Measurements from ENCODE around the gene DENND1A.
"Not testable (repeated sequence)": the region's sequence is repeated elsewhere in the genome, so short reads cannot be mapped to it uniquely, and the experiment has no call there.

DENND1A gene

DNA sequence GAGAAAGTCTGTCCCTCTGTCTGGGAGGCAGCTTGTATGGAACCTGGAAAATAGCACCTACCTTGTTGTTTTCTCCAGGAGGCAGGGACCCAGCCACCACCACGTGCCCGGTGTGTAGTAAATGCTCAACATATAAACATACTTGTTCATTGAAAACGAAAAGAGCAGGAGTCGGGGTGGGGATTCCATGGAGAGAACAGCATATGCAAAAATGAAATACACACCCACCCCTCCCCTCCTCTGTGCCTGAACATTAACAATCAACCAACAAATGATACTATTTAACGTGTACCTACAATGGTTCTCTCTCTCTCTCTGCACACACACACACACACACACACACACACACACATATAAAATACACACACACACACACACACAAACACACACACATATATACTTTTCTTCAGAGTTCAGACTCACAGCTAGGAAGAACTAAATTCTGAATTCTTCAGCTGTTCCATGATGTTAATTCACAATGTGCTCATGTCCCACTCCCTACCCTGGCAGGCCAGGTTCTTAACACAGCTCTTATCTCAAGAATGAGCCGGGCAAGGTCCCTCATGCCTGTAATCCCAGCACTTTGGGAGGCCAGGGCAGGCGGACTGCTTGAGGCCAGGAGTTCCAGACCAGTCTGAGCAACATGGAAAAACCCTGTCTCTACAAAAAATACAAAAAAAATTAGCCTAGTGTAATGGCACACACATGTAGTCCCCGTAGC lies 16.3 kb upstream of the DENND1A start:
- DNase-seq = no peak

DNA sequence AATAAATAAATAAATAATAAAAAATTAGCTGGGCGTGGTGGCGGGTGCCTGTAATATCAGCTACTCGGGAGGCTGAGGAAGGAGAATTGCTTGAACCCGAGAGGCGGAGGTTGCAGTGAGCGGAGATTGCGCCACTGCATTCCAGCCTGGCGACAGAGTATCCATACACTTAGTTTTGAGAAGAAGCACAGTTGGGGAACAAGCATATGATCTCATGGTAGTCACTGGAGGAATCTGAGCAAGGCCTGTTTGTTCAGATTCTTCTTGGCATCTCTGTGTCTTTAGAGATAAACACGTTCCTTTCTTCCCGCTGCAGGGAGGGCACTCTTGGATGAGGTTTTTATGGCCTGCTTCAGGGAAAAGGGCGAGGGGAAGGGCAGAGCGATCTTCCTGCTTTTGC lies 15.6 kb upstream of the DENND1A start:
- no peak for DNase-seq

DNA sequence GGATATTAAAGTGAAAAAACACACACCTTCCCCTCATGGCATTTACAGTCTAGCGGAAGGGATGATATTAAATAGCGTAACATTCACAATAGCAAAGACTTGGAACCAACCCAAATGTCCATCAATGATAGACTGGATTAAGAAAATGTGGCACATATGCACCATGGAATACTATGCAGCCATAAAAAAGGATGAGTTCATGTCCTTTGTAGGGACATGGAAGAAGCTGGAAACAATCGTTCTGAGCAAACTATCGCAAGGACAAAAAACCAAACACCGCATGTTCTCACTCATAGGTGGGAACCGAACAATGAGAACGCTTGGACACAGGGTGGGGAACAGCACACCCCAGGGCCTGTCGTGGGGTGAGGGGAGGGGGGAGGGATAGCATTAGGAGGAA lies 14.5 kb upstream of the DENND1A start:
- not testable (repeated sequence) for DNase-seq

DNA sequence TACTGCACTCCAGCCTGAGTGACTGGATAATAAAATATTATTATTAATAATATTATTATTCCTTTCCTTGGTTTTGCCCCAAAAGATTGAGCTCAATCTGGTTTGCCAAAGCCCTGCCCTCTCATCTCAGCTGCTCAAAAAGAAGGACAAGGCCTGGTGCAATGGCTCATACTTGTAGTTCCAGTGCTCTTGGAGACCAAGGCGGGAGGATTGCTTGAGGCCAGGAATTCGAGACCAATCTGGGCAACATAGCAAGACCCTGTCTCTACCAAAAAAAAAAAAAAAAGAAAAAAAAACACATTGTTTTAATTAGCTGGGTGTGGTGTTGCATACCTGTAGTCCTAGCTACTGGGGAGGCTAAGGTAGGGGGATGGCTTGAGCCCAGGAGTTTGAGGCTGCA lies 13.7 kb upstream of the DENND1A start:
- DNase-seq = no peak

DNA sequence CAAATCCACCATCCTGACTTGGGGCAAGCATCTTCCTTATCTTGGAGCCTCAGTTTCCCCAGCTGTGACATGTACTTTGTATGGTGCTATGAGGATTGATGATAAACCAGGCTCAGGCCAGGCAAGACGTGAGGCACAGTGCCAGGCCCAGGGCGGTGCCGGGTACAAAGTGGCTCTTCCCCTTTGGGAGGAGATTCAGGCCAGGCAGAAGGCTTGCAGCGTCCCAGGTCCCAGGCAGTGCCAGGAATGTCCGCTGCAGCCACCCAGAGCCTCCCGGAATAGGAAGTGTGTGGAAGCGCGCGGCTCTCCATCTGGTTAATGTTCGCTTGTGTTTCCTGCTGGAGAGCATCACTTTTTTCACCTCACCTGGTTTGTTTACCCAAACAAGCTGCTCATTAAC lies 12.6 kb upstream of the DENND1A start:
- DNase-seq = no peak

DNA sequence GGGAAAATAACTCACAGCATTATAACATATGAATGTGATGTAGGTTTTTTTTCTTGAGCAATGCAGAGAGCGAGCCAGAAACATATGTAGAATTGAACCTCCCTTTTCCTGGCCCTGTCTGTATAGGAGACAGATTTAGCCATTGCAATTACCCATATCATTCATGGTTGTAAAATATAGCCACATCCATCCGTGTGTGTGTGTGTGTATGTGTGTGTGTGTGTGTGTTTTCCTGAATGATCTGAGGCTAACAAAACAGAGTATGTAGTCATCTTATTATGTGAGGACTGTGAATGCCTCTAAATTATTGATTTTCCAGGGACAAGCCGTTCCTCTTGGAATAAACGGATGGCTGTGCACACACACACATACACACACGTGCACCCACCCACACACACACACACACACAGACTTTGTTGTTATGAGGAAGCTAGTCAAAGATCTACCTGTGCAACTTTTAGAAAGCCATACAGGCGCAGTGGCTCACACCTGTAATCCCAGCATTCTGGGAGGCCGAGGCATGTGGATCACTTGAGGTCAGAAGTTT lies 11.7 kb upstream of the DENND1A start:
- no peak for DNase-seq

DNA sequence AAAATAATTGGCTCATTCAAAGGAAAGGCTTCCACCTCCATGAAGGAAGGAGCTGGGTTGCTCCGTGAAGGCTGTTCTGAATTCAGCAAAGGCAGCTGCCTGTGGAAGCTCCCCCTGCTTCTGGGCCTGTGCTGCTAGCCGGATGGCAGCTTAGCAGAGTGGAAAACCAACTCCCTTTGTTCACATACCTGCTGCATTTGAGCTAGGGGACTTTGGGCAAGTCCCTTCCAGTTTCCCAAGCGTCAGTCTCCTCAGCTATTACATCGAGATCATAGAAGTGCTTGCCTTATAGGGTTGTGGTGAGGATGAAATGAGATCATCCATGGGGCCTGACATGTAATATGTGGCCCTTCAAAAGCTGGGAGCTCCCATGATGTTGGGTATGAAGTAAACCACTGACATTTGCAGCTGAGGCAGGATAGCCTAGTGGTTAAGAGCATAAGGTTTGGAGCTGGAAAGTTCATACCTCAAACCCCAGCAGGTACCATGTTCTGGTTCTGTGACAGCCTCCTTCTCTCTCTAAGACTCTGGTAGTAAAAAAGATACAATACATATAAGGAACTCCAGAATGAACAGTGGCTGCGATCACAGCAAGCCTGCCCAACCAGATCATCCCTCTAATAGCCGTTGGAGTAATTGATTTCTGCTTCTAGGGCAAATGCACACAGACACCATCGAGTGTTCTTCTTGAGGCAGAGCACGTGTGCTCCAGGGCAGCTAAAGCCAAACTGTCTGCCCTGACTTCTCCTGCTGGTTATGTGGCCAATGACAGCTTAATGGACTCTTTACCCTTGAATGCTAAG lies 11.0 kb upstream of the DENND1A start:
- no peak for DNase-seq

DNA sequence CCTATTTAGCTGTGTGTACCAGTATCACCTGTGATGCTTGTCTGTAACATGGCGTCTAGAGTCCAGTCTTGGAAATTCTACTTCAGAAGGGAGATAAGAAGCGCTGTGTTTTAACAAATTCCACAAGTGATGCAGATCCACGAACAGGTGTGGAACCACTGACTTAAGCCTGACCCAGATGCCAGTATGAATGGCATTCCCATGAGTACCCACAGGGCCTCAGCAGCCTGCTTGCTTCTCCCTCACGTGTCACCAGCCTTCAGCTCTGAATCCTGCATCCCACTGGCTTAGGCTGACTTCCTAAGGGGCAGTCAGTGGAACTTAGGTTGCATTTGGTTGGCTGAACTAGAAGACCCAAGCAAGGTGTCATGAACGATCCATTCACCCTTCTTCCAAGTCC lies 8.5 kb upstream of the DENND1A start:
- no peak for DNase-seq

DNA sequence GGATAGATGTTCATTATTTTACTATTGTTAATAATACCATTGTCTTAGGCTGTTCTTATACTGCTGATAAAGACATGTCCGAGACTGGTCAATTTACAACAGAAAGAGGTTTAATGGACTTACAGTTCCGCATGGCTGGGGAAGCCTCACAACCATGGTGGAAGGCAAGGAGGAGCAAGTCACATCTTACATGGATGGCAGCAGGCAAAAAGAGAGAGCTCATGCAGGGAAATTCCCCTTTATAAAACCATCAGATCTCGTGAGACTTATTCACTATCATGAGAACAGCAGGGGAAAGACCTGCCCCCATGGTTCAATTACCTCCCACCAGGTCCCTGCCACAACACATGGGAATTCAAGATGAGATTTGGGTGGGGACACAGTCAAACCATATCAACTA lies 6.6 kb upstream of the DENND1A start:
- DNase-seq = not testable (repeated sequence)

DNA sequence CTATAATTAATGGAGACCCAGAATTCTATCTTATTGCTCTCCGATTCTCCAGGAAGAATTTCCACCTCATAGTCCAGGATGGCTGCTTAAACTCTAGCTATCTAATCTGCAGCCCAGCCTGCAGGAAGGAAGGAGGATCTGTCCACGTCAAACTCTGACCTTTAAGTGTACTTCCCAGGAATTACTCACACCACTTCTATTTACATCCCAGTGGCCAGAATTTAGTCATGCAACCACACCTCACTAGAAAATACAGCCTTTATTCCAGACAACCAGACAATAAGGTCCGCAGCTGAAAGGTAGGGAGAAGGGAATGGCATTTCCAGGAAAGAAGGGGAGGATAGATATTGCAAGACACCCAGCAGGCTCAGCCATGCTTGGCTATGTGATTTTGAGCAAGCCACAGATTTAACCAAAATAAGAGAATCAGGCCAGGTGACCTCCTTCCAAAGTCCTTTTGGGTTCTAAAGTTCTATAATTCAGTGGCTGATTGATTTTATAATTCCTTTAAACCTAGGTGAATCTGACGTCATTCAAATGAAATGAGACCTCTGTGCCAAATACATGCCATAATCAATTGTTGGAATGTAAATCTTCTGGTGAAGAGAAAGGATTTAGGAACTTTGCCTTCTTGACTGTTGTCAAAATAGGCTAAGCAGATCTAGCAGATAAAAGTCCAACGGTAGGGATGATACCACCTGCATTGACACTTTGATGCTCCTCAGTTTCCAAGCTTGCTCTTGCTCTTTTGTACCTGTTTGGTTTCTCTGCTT lies 3.7 kb upstream of the DENND1A start:
- no peak for DNase-seq

DNA sequence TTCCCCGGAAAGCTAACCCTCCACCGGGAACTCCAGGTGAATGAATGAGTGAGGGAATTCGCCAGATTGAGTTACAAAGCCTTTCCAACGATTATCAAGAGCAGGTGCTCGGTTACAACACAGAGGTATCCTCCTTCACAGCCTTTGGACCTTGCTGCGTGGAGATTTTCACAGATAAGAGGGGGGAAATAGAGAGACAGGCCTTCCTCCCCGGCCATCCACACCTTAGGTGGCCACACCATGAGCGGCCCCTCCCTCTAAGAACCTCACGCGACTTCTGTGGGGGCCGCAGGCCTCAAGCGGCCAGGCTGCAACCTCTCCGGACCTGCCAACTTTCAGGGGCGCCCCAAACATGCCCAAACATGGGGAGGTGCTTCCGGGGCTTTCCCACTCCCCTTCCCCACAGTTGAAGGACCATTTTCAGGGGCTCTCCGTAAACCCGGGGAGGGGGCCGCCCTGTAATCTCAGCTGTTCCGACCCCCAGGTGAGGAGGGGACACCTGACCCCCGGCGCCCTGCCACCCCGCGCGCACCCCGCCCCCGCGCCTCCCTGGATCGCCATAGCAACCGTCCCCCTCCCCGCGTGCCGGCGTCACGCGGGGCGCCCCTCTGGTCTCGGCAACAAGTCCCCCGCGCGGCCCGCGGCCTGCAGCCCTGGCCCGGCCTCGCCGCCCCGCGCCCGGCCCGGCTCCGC lies 603 bp downstream of the DENND1A start:
- no peak for DNase-seq

DNA sequence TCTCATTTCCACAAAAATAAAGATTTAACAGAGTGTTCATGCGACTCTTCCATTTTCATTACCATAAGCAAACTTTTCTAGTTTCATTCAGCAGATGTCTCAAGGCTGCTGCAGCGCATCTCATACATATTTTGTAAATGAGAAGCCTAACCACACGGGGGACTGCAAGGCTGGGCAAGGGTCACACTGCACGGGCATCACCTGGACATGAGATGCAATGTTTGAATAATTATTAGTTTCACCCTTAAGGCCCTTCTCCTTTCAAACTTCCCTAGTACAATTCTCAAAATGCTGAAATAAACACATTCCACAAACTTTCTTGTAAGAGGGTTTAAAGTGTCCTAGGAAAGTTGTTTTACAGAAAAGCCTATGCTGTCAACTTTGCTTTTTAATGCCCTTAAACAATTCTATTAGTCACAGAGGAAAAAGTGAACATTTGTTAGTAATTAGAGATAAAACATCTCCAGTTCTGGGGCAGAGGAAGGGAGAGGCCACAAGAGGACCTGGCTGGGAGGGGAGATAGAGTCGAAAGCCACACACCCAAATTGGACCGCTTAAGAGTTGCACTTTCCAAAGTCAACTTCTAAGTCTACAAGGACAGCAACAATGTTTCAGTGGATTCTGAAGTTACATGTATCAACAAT lies 1.3 kb downstream of the DENND1A start:
- no peak for DNase-seq

DNA sequence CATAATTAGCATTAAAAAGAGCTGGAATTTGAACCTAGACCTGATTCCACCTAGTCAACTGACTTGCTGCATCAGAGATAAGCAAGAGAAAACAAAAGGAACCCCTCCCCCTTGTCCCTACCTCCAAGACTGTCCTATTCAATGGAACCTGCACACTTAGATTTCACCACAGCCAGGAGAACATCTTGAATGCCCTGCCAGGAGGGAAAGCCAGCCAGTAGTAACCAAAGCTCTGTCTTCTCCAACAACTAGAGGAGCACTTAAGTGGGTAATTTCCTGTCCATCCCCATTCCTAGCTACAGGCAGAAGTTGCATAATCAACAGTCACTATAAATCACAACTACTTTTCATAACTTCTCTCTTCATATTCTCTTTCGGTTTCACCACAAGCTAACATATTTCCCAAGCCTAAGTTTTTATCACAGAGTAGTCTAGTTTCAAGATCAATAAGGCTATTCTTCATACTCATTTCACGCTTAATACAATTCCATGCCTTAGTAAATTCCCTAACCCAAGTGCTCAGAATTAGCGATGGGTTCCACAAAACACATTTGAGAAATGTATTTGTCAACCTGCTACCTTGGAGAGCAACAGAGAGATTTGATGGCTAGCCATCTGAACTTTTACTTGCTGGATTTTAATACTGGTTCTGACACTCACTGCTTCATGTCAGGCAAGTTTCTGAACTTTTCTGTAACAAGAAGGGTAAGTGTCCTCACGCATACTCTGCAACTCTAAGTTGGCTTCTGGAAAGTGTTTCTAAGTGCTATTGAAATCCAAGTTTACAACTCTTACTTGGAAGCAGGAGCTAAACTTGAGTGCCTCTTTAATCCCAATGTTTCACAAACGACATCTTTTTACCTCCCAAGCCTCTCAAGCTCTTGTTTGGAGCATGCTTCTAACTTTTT lies 2.0 kb downstream of the DENND1A start:
- peak; percentile 61 to 68 for DNase-seq

DNA sequence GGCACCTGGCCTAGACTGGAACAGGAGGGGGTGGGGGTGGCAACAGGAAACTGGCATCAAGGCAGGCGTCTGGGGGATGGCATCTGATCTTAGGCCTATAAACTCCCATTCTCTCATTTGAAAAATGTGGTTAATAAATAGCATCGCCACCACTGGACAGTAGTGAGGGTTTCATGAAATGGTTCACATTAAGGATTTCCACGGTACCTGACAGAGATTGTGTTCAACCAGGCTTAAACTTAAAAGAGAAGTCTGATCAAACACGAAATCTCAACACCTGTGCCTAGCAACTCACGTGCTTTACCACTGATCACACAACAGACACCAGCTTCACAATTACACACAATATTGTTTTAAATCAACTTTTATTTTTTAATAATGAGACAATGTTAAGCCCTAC lies 3.0 kb downstream of the DENND1A start:
- DNase-seq = no peak

DNA sequence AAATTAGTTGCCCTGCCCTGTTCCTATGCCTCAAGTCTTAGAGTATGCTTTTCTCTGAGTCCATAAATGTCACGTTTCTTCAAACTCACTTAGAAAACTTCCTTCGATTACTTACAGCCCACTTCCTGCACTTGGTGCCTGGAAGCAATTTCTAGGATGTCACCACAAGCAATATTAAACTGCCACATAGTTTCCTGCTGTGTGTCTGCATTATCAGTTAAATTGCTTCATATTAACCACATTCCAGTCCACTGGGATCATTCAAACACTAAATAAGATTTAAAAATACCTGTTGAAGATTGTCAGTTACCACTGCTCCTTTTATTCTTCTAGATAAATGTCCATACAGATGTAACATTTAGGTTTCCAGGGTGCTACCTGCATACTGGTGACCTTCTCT lies 4.1 kb downstream of the DENND1A start:
- peak; percentile 81 to 88 for DNase-seq

DNA sequence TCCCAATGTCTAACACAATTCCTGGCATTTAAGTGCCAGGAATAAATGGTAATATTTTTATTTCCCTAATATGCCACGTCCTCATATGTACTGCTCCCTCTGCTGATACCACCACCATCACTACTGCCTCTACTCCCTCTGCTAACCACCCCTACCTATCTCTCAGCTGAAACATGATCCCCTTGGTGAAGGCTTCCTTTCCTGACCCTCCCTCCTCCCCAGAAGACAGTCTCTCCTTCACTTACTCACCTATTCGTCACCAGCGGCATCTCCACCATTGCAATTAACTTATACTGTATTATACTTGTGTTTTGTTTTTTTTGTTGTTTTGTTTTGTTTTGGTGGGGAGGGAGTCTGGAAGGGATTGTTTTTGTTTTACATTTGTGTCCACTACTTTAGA lies 4.8 kb downstream of the DENND1A start:
- DNase-seq = no peak

DNA sequence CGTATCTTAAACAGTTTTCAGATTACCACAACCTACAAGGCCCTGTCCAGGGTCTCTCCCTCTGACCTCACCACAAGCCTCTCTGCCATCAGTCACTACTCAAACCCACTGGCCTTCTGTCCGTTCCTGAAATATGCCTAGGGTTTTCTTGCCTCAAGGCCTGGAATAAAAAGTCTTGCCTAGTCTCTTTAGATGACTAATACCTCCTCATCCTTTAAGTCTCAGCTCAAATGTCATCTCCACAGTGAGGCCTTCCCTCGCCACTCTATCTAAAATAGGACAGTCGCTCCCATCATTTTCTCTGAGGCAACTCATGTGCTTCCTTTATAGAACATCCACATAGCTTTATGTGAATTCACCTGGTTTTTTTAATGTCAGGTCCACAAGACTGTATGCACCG lies 5.2 kb downstream of the DENND1A start:
- DNase-seq = no peak

DNA sequence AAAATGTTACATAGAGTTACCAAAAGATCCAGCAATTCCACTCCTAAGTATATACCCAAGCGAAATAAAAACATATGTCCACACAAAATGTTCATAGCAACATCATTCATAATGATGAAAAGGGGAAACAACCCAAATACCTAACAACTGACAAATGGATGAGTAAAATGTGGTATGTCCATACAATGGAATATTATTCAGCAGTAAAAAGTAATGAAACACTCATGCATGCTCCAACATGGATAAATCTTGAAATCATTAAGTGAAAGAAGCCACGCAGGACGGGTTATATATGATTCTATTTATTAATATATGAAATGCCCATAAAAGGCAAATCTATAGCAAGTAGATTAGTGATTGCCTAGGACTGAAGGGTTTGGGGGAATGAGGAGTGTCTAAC lies 6.0 kb downstream of the DENND1A start:
- DNase-seq = no peak

DNA sequence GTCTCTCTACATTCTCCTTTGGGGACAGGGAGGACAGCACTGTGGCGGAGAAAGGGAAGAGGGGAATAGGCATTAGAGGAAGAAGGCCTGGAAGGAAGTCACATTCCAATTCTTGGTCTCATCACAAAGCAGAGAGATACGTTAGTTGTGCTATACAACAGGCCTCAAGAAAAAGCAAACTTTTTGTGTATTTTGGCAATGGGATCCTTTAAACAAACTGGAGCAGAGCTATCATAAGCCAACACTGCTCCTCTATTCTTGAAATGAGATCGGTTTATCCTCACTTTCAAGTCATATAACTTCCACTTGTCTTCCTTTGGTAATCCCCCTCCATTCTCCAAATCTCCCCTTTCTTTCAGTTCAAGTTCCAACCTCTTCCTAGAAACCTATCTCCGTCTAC lies 6.5 kb downstream of the DENND1A start:
- DNase-seq = no peak

DNA sequence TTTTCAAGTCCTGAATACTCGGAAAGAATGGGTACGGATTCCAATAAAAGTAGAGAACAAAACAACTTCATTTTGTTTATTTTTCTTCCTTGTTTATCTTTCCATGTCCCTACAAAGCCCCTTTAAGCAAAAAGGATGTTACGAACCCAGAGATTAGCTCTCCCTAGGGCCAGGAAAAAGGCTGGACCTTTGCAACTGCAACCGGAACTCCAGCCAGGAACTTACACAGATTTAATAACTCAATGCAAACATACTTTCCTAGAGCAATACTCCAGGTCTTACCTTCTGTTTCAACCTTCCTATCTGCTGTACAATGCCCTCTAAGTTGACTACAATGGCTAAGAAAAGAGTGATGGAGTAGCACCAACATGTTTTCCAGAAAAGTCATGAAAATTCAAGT lies 7.0 kb downstream of the DENND1A start:
- DNase-seq = no peak

DNA sequence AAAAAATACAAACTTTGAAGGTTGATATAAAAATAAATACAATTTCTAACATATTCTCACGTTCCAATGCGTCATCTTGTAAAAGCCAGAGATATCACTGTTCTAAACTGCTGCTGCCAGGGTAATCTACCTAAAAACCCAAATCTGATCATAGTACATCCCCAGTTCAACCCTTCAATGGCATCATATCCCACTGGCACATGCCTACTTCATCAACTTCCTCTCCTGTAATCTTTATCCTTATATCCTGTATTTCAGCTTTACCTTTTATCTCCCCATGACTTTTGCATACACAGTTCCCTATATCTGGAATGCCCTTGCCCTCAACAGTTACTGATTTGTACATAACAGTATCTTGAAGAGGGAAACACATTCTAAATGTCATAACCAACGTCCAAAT lies 7.5 kb downstream of the DENND1A start:
- no peak for DNase-seq

Measured in Kasumi-1 (cell line).